K562 (cell line): ENCODE measurements around the gene SERGEF. TPM values are rescaled to one million over a fixed set of nuclear protein-coding genes. Genes with fewer than 3 reads are reported as not detected.

ENCODE experiments used
- ATAC-seq: fragments of 200-7000 bp; cut with Tn5 transposase; 3 replicates; pipeline ENCODE4 v1.9.1; 2020; ENCODE audit warnings: moderate library complexity
- BruUV-seq: library from RNA; stranded (reverse); fragments of 400-500 nt; replicated peaks from 2 replicates; lab custom pipeline; 2021; lab: Mats Ljungman, UMichigan
- CTCF ChIA-PET: fragments of 300-600 bp; formaldehyde crosslinking; extraction: SDS; loops from one replicate; lab custom pipeline; 2021; ENCODE audit warnings: low intra/inter-chr PET ratio; lab: Yijun Ruan, JAX
- POLR2A ChIA-PET: fragments of 300-600, 350-650 bp; sonication (Branson Sonifier 250); formaldehyde crosslinking; extraction: SDS; loops from one replicate; lab custom pipeline; 2021; ENCODE audit warnings: antibody characterized with exemption, inconsistent platforms; lab: Yijun Ruan, JAX
- DNase-seq, 4 experiments: peaks; one replicate each; pipeline versions ENCODE4 v3.0.0 to v3.0.0-alpha.2; 2011 to 2018; ENCODE audit warnings: low spot score in 3 of 4, mixed read lengths in 3 of 4; ENCODE audit errors: extremely low read depth in 1 of 4
- FAIRE-seq: peaks from 2 replicates; lab custom pipeline; 2011; peaks lifted over from hg19 to GRCh38; lab: Jason Lieb, UNC
- H2AFZ ChIP-seq: 2 replicates; pipeline ENCODE4 v1.6.0; 2011; ENCODE audit warnings: low read depth, low read length, control low read depth, inconsistent platforms
- H3K27ac ChIP-seq: fragments of 200-600 bp; 3 replicates; pipeline ENCODE4 v1.8.0; 2011; ENCODE audit warnings: low read depth, mild to moderate bottlenecking, control low read depth, inconsistent platforms, low read length, moderate library complexity, mixed read lengths; ENCODE audit errors: extremely low read depth
- H3K27me3 ChIP-seq, 2 experiments: fragments of 300-600 bp in 1 of 2; 2 replicates in 1 of 2; 3 replicates in 1 of 2; pipeline versions ENCODE4 v1.6.0 to v1.8.0; 2011; ENCODE audit warnings: inconsistent platforms in 2 of 2, low read length in 2 of 2, mild to moderate bottlenecking in 1 of 2, mixed read lengths in 1 of 2, moderate library complexity in 1 of 2; ENCODE audit not compliant: control insufficient read depth in 2 of 2, insufficient read depth in 2 of 2
- H3K36me3 ChIP-seq: fragments of 300-600 bp; 3 replicates; pipeline ENCODE4 v1.8.0; 2011; ENCODE audit warnings: mild to moderate bottlenecking, low read length, inconsistent platforms; ENCODE audit not compliant: control insufficient read depth, insufficient read depth
- H3K4me1 ChIP-seq, 2 experiments: fragments of 200-600 bp in 1 of 2; replicated peaks in 1 of 2; 2 replicates in 1 of 2; 3 replicates in 1 of 2; pipeline versions ENCODE4 v1.5.1 to v1.8.0; 2011; ENCODE audit warnings: inconsistent platforms in 2 of 2, low read length in 2 of 2, mild to moderate bottlenecking in 1 of 2, mixed read lengths in 1 of 2, moderate library complexity in 1 of 2; ENCODE audit not compliant: control insufficient read depth in 2 of 2, insufficient read depth in 2 of 2
- H3K4me2 ChIP-seq: 2 replicates; pipeline ENCODE4 v1.6.1; 2011; ENCODE audit warnings: low read length, control low read depth, inconsistent platforms, mixed read lengths; ENCODE audit not compliant: insufficient read depth
- H3K4me3 ChIP-seq: fragments of 200-600 bp; sonication (generic), shearing (Covaris generic); 2 replicates; pipeline ENCODE4 v1.5.1; 2016; ENCODE audit warnings: control low read depth, inconsistent platforms
- H3K79me2 ChIP-seq: fragments of 200-600 bp; 3 replicates; pipeline ENCODE4 v1.8.0; 2011; ENCODE audit warnings: low read length, inconsistent platforms; ENCODE audit not compliant: control insufficient read depth, insufficient read depth
- H3K9ac ChIP-seq, 2 experiments: 2 replicates each; pipeline versions ENCODE4 v1.6.0 to v1.6.1; 2011; ENCODE audit warnings: low read depth in 2 of 2, low read length in 2 of 2, control low read depth in 1 of 2, inconsistent platforms in 1 of 2, mild to moderate bottlenecking in 1 of 2, mixed read lengths in 1 of 2; ENCODE audit not compliant: insufficient read depth in 1 of 2
- H3K9me1 ChIP-seq: one replicate; pipeline ENCODE4 v1.6.0; 2011; ENCODE audit warnings: inconsistent platforms, mild to moderate bottlenecking, low read length, moderate library complexity; ENCODE audit not compliant: control insufficient read depth, insufficient read depth
- H3K9me3 ChIP-seq: replicated peaks from 2 replicates; pipeline ENCODE4 v1.5.1; 2011; ENCODE audit warnings: low read depth, low read length, inconsistent platforms; ENCODE audit not compliant: control insufficient read depth, insufficient read depth
- H4K20me1 ChIP-seq: replicated peaks from 2 replicates; pipeline ENCODE4 v1.6.1; 2011; ENCODE audit warnings: low read length, inconsistent platforms, mixed read lengths; ENCODE audit not compliant: control insufficient read depth, insufficient read depth
- BACH1 ChIP-seq: fragments of 200-800 bp; sonication (Bioruptor generic); IDR thresholded peaks from 2 replicates; pipeline ENCODE4 v1.6.1; 2016; ENCODE audit warnings: missing genetic modification characterization, missing compliant biosample characterization
- CREB3L1 ChIP-seq: fragments of 450-650 bp; IDR thresholded peaks from 2 replicates; pipeline ENCODE4 v1.6.1; 2014; ENCODE audit warnings: low read depth, mild to moderate bottlenecking, moderate library complexity, borderline replicate concordance
- FOSL1 ChIP-seq: fragments of 200-800 bp; sonication (Bioruptor generic); conservative IDR thresholded peaks from 2 replicates; pipeline ENCODE4 v1.6.1; 2016; ENCODE audit warnings: missing genetic modification characterization, missing compliant biosample characterization
- HMGXB4 ChIP-seq: sonication (generic); formaldehyde crosslinking; IDR thresholded peaks from 2 replicates; pipeline ENCODE4 v1.8.1; 2023; ENCODE audit warnings: mild to moderate bottlenecking, missing genetic modification reagents
- ZNF217 ChIP-seq: sonication (generic); formaldehyde crosslinking; IDR thresholded peaks from 2 replicates; pipeline ENCODE4 v1.8.0; 2022; ENCODE audit warnings: mild to moderate bottlenecking, missing genetic modification reagents
- ZNF778 ChIP-seq: fragments of 450-650 bp; formaldehyde crosslinking; IDR thresholded peaks from 2 replicates; pipeline ENCODE4 v1.4.0; 2020; ENCODE audit warnings: mild to moderate bottlenecking, moderate library complexity
- WGBS: fragments of 100-300 bp; shearing (Covaris generic); methylation state at CpG from one replicate; pipeline ENCODE4 v1.1.6; 2016; ENCODE audit warnings: low coverage, mixed read lengths; ENCODE audit not compliant: insufficient coverage; ENCODE audit errors: missing lambda C conversion rate; 5-methylcytosine and 5-hydroxymethylcytosine counted together
- in situ Hi-C: fragments of 300-500 bp; cut with MboI; formaldehyde crosslinking; loops from 4 replicates; pipeline ENCODE4 v1.15.0; 2018; ENCODE audit warnings: inconsistent platforms, mixed read lengths
- intact Hi-C: fragments of 100-400 bp; cut with micrococcal nuclease; formaldehyde crosslinking; loops from 2 replicates; pipeline ENCODE4 v1.14.2; 2022
- polyA plus RNA-seq, 8 experiments: library from polyadenylated mRNA; depleted of rRNA in 4 of 8; stranded (reverse) in 5 of 8; unstranded in 3 of 8; fragments of >200 nt; fragmentation: Nextera tagmentation in 2 of 8; fragmentation: Illumina TruSeq in 1 of 8; extraction: Ambion mirVana in 2 of 8; extraction: Trizol in 1 of 8; gene quantifications; 2 replicates each; pipeline versions ENCODE4 v1.2.1 to v1.2.3, GENCODE V29; 2011 to 2014; ENCODE audit warnings: inconsistent platforms in 1 of 8, missing spikeins in 1 of 8
- total RNA-seq, 7 experiments: library from RNA; depleted of rRNA in 6 of 7; stranded (reverse); fragments of >200 nt in 6 of 7; fragmentation: Illumina TruSeq in 2 of 7; extraction: Trizol in 2 of 7; gene quantifications; 2 replicates each; pipeline versions ENCODE4 v1.2.1 to v1.2.3, GENCODE V29; 2011 to 2021; ENCODE audit warnings: low replicate concordance in 1 of 7
- TF ChIP-seq, protein P1 (sequence below): sonication (generic); formaldehyde crosslinking; IDR thresholded peaks from 2 replicates; pipeline ENCODE4 v1.8.0; 2022; ENCODE audit warnings: mild to moderate bottlenecking, missing genetic modification reagents

Gene SERGEF
- total and polyA plus RNA-seq, 9 of the 15 experiments (the other 6 are each of a cell fraction or from before 2014, with no cell fraction given) = 10.2 to 28.0 (median 19.9) TPM

DNA sequence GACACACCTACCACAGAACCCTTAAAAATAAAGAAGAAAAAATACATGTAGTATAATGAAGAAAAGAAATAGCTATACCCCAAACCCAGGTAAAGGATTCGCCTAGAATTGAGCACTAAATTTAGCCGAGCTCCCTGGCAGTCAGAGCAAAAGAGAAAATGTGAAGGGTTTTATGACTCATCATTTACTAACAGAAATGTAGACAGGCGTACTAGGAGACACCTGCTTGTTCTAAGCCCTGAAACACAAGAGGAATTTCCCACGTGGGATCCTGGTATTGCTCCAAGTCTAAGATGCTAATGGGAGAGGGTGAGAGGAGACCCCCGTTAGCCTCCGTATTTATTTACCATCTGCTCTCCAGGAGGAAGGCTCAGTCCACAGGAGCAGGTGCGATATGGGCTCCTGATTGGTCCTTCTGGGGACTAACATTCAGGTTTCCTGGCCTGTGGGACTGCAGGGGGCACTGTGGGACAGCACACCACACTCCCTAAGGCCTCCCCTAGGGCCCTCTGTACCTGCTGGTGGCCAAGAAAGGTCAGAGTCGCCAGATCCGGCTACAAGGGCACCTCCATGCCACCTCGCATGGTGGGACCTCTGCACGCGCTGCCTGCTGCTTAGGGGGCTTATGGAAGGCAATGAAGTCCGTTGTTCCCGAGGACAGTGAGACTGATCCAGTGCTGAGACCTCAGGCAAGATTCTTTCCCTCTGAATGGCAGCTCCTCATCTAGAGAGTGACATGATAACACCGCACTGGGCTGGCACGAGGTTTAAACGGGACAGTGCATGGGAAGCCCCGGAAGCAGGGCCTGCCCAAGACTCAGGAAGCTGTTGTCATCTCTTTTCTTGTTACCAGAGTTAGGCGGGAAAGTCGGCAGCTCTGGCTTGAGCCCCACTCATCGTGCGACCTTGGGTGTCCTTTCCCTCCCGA is 252.5 kb downstream of the SERGEF start:
- peak; percentile 91 for FAIRE-seq
- CTCF ChIA-PET = interaction anchor here (0.7 to 4.7 kb wide), 4 partner anchors 159 to 219 kb away, joined by 3 to 42 read pairs (median 4); no protein-coding TSS in a partner anchor
- peak; percentile 98 for ATAC-seq
- no peak overlapping the region; the same call in 1 of the 2 replicates for H3K4me2 ChIP-seq
- H3K9ac ChIP-seq = no peak overlapping the region
- intact Hi-C loops (loop anchor here (1.0 to 5.0 kb wide), 4 partner anchors 72 to 219 kb away; no protein-coding TSS in a partner anchor), in situ Hi-C loops (no loop called here)
- peaks cover 0 to 5% of the 10 kb centered on the region in 2 experiments; a peak in 3 of 5 replicates for H3K27me3 ChIP-seq
- WGBS = 9% methylated on average over 23 of the region's 23 CpGs
- POLR2A ChIA-PET = interaction anchor here (1.0 kb wide), 1 partner anchor 218 kb away, joined by 6 read pairs; no protein-coding TSS in a partner anchor
- no peak overlapping the region for H3K27ac ChIP-seq
- no peaks in the 10 kb centered on the region for H3K79me2 ChIP-seq
- no TSS peak for BruUV-seq
- H3K36me3 ChIP-seq = no peaks in the 10 kb centered on the region
- DNase-seq = peak; percentile 70 to 87 (median 72)
- H4K20me1 ChIP-seq = 0 out of 2 replicates have a peak, but pooled peaks cover 7% of the 10 kb centered on the region
- H3K9me1 ChIP-seq = no peaks in the 10 kb centered on the region
- H3K4me1 ChIP-seq = no peaks in the 10 kb centered on the region
- H3K9me3 ChIP-seq = no peaks in the 10 kb centered on the region
- no peak overlapping the region for H3K4me3 ChIP-seq
- no peak overlapping the region for H2AFZ ChIP-seq
- TF ChIP-seq ZNF217 (no peak), ZNF778 (CRISPR knock-in tag) (no peak), BACH1 (no peak), HMGXB4 (no peak), FOSL1 (tag) (0 out of 2 replicates have a peak, but pooled peaks have one; percentile 27), CREB3L1 (no peak)
- TF ChIP-seq, protein P1, sequence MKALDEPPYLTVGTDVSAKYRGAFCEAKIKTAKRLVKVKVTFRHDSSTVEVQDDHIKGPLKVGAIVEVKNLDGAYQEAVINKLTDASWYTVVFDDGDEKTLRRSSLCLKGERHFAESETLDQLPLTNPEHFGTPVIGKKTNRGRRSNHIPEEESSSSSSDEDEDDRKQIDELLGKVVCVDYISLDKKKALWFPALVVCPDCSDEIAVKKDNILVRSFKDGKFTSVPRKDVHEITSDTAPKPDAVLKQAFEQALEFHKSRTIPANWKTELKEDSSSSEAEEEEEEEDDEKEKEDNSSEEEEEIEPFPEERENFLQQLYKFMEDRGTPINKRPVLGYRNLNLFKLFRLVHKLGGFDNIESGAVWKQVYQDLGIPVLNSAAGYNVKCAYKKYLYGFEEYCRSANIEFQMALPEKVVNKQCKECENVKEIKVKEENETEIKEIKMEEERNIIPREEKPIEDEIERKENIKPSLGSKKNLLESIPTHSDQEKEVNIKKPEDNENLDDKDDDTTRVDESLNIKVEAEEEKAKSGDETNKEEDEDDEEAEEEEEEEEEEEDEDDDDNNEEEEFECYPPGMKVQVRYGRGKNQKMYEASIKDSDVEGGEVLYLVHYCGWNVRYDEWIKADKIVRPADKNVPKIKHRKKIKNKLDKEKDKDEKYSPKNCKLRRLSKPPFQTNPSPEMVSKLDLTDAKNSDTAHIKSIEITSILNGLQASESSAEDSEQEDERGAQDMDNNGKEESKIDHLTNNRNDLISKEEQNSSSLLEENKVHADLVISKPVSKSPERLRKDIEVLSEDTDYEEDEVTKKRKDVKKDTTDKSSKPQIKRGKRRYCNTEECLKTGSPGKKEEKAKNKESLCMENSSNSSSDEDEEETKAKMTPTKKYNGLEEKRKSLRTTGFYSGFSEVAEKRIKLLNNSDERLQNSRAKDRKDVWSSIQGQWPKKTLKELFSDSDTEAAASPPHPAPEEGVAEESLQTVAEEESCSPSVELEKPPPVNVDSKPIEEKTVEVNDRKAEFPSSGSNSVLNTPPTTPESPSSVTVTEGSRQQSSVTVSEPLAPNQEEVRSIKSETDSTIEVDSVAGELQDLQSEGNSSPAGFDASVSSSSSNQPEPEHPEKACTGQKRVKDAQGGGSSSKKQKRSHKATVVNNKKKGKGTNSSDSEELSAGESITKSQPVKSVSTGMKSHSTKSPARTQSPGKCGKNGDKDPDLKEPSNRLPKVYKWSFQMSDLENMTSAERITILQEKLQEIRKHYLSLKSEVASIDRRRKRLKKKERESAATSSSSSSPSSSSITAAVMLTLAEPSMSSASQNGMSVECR (CRISPR knock-in tag) = no peak
